Measurements from ENCODE around the gene EPHX1. TPM values are rescaled to one million over a fixed set of nuclear protein-coding genes. Genes with fewer than 3 reads are reported as not detected.

The EPHX1 gene
- polyA plus RNA-seq, 1 donor, result 51.2 TPM

DNA sequence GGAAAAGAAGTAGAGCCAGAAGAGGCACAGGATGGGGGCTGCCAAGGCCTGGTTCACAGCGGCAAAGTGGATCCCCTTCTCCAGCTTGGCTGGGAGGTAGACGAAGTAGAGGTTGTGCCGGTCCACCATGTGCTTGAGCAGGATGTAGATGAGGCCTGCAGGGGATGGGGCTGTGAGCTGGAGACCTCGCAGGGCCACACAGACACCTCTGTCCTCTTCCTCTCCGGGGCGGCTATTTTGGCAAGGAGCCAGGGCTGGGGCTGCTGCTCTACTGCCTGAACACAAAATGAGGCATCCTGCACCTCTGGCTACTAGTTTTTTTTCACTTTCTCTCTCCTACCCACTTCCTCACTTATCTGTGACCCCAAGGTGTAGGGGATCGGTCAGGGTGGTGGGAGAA, 40.0 kb downstream of the EPHX1 start:
- Histone ChIP-seq H3K9me3 (ENCODE audit: control insufficient read depth, low read depth, low read length) (no peaks in the 10 kb centered on the region), H3K27me3 (ENCODE audit: control insufficient read depth, insufficient read depth, low read length) (no peaks in the 10 kb centered on the region), H3K4me3 (ENCODE audit: low read length) (no peak overlapping the region), H3K4me1 (ENCODE audit: control insufficient read depth, insufficient read depth, low read length) (peaks cover 14% of the 10 kb centered on the region), H3K27ac (ENCODE audit: low read length) (no peak overlapping the region), H3K36me3 (ENCODE audit: control insufficient read depth, insufficient read depth, low read length) (peaks cover 87% of the 10 kb centered on the region)
- DNase-seq, result no peak
- WGBS (ENCODE audit: insufficient coverage, low lambda C conversion rate), result no CpG with 5 or more reads among the region's 7 CpGs

DNA sequence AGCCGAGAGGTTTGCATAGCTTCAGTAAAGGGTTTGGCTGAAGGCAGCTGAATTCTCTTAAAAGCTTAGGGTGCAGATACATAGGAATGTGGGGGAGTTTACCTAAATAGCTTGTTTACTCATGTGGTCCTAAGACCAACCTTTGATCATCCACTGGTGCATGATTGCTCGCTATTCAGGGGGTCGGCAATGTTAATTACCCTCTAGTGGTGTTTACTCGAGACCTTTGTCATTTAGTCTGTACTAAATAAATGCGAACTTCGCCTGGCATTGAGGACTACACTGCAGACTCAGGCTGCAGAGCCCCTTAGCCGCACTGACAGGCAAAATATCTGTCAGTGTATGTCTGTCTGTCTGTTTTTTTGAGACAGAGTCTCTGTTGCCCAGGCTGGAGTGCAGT, 40.4 kb downstream of the EPHX1 start:
- H3K27ac ChIP-seq (ENCODE audit: low read length), result no peak overlapping the region
- peaks cover 88% of the 10 kb centered on the region for H3K36me3 ChIP-seq (ENCODE audit: control insufficient read depth, insufficient read depth, low read length)
- WGBS (ENCODE audit: insufficient coverage, low lambda C conversion rate), result 100% methylated on average over 1 of the region's 7 CpGs
- DNase-seq, result no peak
- no peak overlapping the region for H3K4me3 ChIP-seq (ENCODE audit: low read length)
- H3K4me1 ChIP-seq (ENCODE audit: control insufficient read depth, insufficient read depth, low read length), result peaks cover 14% of the 10 kb centered on the region
- no peaks in the 10 kb centered on the region for H3K9me3 ChIP-seq (ENCODE audit: control insufficient read depth, low read depth, low read length)
- no peaks in the 10 kb centered on the region for H3K27me3 ChIP-seq (ENCODE audit: control insufficient read depth, insufficient read depth, low read length)

DNA sequence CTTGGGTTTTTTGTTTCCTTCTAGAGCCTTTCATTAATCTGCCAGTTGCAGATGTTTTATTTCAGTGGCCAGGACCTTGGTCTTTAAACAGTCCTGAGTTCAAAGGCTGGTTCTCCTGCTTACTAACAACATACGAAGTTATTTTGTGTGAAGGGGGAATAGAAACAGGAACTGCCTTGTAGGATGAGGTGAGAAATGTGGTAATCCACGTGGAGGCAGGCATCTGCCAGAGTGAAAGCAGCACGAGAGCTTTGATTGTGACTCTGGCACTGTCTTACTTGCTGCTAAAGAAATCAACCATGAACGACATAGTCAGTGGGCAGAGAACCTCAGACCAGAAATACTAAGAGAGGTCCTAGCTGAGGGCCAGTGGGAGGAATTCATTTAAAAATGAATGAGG, 41.9 kb downstream of the EPHX1 start:
- Histone ChIP-seq H3K4me1 (ENCODE audit: control insufficient read depth, insufficient read depth, low read length) (peaks cover 14% of the 10 kb centered on the region), H3K27ac (ENCODE audit: low read length) (no peak overlapping the region), H3K9me3 (ENCODE audit: control insufficient read depth, low read depth, low read length) (no peaks in the 10 kb centered on the region), H3K4me3 (ENCODE audit: low read length) (no peak overlapping the region), H3K27me3 (ENCODE audit: control insufficient read depth, insufficient read depth, low read length) (no peaks in the 10 kb centered on the region), H3K36me3 (ENCODE audit: control insufficient read depth, insufficient read depth, low read length) (peaks cover 88% of the 10 kb centered on the region)
- no peak for DNase-seq
- 93% methylated on average over 2 of the region's 4 CpGs for WGBS (ENCODE audit: insufficient coverage, low lambda C conversion rate)

DNA sequence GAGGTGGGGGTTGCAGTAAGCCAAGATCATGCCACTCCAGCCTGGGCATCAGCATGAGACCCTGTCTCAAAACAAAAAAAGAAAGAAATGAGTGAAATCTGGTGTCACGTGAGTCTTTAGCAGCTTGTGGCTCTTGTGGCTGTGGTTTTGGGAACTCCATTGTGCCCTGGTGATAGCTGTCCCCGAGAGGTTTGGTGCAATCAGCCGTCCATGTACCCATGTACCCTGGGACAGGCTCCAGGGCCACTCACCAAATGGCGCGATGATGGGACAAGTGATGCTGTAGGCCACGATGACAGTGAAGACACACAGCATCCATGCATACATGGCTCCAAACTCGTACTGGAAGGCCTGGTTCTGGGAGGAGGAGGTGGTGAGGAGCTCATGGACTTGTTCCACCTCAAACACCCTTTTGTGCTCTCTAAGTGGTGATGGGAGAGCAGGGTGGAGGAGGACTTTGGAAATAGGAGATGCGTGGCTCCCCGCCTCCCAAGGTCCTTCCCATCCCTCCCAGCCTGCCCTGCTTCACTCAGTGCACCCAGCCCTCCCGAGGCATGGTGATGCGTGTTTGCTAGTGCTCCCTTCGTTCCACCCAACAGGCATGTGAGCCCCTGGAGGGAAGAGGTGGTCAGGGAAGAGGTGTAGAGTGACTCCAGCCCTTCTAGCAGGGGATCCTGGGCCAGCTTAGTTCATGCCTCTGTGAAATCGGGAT, 42.6 kb downstream of the EPHX1 start:
- Histone ChIP-seq H3K27ac (ENCODE audit: low read length) (no peak overlapping the region), H3K36me3 (ENCODE audit: control insufficient read depth, insufficient read depth, low read length) (peaks cover 88% of the 10 kb centered on the region), H3K4me3 (ENCODE audit: low read length) (no peak overlapping the region), H3K27me3 (ENCODE audit: control insufficient read depth, insufficient read depth, low read length) (no peaks in the 10 kb centered on the region), H3K4me1 (ENCODE audit: control insufficient read depth, insufficient read depth, low read length) (peaks cover 12% of the 10 kb centered on the region), H3K9me3 (ENCODE audit: control insufficient read depth, low read depth, low read length) (no peaks in the 10 kb centered on the region)
- no peak for DNase-seq
- WGBS (ENCODE audit: insufficient coverage, low lambda C conversion rate), result no CpG with 5 or more reads among the region's 13 CpGs

DNA sequence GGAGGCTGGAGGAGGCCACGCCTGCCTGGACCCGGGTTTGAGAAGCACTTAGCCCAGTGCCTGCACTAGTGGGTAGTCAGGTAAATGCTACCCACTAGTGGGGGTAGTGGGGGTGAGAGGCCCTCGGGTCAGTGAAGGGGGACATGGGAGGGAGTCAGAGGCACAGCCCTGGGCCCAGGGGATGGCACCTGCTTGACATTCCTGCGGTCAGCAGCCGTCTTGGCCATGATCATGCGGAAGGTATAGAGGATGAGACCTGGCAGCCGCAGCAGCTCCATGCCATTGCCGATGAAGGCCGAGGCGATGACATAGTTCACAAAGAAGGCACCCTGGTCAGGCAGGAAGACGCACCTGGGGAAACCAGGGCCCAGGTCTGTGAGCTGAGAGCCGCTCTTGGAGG, 43.5 kb downstream of the EPHX1 start:
- no peak for DNase-seq
- peaks cover 6% of the 10 kb centered on the region for H3K4me1 ChIP-seq (ENCODE audit: control insufficient read depth, insufficient read depth, low read length)
- H3K27ac ChIP-seq (ENCODE audit: low read length), result no peak overlapping the region
- peaks cover 83% of the 10 kb centered on the region for H3K36me3 ChIP-seq (ENCODE audit: control insufficient read depth, insufficient read depth, low read length)
- no peaks in the 10 kb centered on the region for H3K9me3 ChIP-seq (ENCODE audit: control insufficient read depth, low read depth, low read length)
- no CpG with 5 or more reads among the region's 12 CpGs for WGBS (ENCODE audit: insufficient coverage, low lambda C conversion rate)
- no peak overlapping the region for H3K4me3 ChIP-seq (ENCODE audit: low read length)
- no peaks in the 10 kb centered on the region for H3K27me3 ChIP-seq (ENCODE audit: control insufficient read depth, insufficient read depth, low read length)

DNA sequence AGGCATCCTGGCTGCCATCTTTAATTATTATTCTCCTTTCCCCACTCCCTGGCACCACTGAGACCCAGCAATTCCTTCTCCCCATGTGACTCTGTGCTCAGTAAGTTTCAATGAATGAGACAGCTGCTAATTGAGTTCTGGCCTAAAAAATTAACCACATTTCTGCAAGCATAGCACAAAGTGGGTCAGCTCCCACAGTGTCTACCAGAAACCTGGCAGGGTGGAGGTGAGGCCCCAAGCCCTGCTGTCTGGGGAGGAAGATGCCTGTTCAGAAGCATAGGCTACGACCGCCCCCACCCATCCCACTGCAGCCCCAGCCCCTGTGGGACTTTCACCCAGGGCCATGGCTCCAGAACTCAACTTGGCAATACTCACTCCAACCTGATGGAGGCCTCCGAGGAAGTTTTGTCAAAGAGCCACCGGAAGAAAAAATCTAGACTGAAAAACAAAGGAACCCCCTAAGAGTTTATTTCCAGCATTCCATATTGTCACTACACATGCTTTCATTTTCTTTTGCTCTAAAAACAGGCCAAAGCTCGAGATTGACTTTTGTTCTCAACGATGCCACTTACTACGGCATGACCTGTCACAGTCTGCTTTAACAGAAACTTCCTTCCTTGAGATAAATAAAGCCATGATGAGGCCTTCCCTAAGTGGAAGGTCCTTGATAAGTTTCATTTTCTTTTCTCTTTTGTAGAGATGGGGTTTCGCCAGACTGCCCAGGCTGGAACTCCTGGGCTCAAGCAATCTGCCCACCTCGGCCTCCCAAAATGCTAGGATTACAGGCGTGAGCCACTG, 45.8 kb downstream of the EPHX1 start:
- Histone ChIP-seq H3K4me3 (ENCODE audit: low read length) (no peak overlapping the region), H3K27ac (ENCODE audit: low read length) (no peak overlapping the region), H3K36me3 (ENCODE audit: control insufficient read depth, insufficient read depth, low read length) (peaks cover 81% of the 10 kb centered on the region), H3K4me1 (ENCODE audit: control insufficient read depth, insufficient read depth, low read length) (peaks cover 4% of the 10 kb centered on the region), H3K27me3 (ENCODE audit: control insufficient read depth, insufficient read depth, low read length) (no peaks in the 10 kb centered on the region), H3K9me3 (ENCODE audit: control insufficient read depth, low read depth, low read length) (no peaks in the 10 kb centered on the region)
- WGBS (ENCODE audit: insufficient coverage, low lambda C conversion rate), result 50% methylated on average over 1 of the region's 10 CpGs
- DNase-seq, result peak in 1 of 2 donors; percentile 66

- Histone ChIP-seq H3K36me3 (ENCODE audit: control insufficient read depth, insufficient read depth, low read length) (peaks cover 85% of the 10 kb centered on the region), H3K27me3 (ENCODE audit: control insufficient read depth, insufficient read depth, low read length) (no peaks in the 10 kb centered on the region), H3K4me1 (ENCODE audit: control insufficient read depth, insufficient read depth, low read length) (peaks cover 4% of the 10 kb centered on the region), H3K4me3 (ENCODE audit: low read length) (no peak overlapping the region), H3K27ac (ENCODE audit: low read length) (no peak overlapping the region), H3K9me3 (ENCODE audit: control insufficient read depth, low read depth, low read length) (no peaks in the 10 kb centered on the region)
- no peak for DNase-seq
- no CpG with 5 or more reads among the region's 7 CpGs for WGBS (ENCODE audit: insufficient coverage, low lambda C conversion rate)
Observed at GRCh38 chr1:225857256-225857655, 47.3 kb downstream of the EPHX1 start.

- Histone ChIP-seq H3K4me1 (ENCODE audit: control insufficient read depth, insufficient read depth, low read length) (peaks cover 4% of the 10 kb centered on the region), H3K9me3 (ENCODE audit: control insufficient read depth, low read depth, low read length) (no peaks in the 10 kb centered on the region), H3K27ac (ENCODE audit: low read length) (no peak overlapping the region), H3K27me3 (ENCODE audit: control insufficient read depth, insufficient read depth, low read length) (no peaks in the 10 kb centered on the region), H3K36me3 (ENCODE audit: control insufficient read depth, insufficient read depth, low read length) (peaks cover 80% of the 10 kb centered on the region), H3K4me3 (ENCODE audit: low read length) (no peak overlapping the region)
- WGBS (ENCODE audit: insufficient coverage, low lambda C conversion rate), result no CpG with 5 or more reads among the region's 5 CpGs
- no peak for DNase-seq
Observed at GRCh38 chr1:225859151-225859550, 49.2 kb downstream of the EPHX1 start.

DNA sequence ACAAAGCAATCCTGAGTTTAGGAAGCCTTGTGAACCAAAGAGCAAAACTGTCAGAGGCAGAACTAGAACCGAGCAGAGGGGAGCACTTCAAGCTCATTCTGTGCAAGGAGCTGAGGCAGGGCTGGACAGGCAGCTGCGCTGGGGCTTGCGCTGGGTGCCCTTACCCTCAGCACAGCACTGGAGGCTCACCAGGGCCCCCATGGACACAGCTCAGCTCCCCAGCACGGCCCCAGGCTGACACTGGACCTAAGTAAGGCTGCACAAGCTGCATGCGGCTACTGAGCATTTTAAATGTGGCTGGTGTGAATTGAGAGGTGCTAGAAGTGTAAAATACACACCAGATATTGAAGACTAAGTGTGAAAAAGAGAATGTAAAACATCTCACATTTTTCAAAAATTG, 50.2 kb downstream of the EPHX1 start:
- Histone ChIP-seq H3K9me3 (ENCODE audit: control insufficient read depth, low read depth, low read length) (no peaks in the 10 kb centered on the region), H3K4me1 (ENCODE audit: control insufficient read depth, insufficient read depth, low read length) (peaks cover 10% of the 10 kb centered on the region), H3K4me3 (ENCODE audit: low read length) (no peak overlapping the region), H3K36me3 (ENCODE audit: control insufficient read depth, insufficient read depth, low read length) (peaks cover 76% of the 10 kb centered on the region), H3K27me3 (ENCODE audit: control insufficient read depth, insufficient read depth, low read length) (no peaks in the 10 kb centered on the region), H3K27ac (ENCODE audit: low read length) (no peak overlapping the region)
- no CpG with 5 or more reads among the region's 5 CpGs for WGBS (ENCODE audit: insufficient coverage, low lambda C conversion rate)
- no peak for DNase-seq

DNA sequence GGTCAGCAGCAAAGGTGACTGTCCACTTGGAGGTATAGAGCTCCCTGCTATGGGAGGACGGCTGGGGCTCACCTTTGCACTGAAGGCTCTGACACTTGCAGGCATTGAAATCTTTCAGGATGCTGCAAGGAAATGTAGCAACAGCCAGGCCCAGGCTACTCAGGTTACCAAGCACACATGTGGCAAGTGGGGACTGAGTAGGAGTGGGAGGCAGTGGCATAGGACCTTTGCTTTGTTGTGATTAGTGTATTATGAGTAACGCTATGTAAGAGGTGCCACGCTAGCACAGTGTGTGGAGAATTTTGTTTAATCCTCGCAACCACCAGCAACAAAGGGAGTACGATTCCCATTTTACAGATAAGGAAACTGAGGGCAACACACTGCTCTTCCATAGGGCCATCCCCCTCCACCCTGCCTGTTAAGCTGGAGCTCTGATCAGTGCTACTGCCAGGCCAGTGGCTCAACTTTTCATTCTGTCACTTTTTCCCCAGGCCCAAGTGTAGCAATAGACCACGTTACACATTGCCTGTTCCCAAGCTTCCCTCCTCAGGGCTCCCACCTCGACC, 51.0 kb downstream of the EPHX1 start:
- no peaks in the 10 kb centered on the region for H3K27me3 ChIP-seq (ENCODE audit: control insufficient read depth, insufficient read depth, low read length)
- H3K27ac ChIP-seq (ENCODE audit: low read length), result no peak overlapping the region
- H3K4me3 ChIP-seq (ENCODE audit: low read length), result no peak overlapping the region
- peaks cover 79% of the 10 kb centered on the region for H3K36me3 ChIP-seq (ENCODE audit: control insufficient read depth, insufficient read depth, low read length)
- 100% methylated on average over 1 of the region's 7 CpGs for WGBS (ENCODE audit: insufficient coverage, low lambda C conversion rate)
- no peaks in the 10 kb centered on the region for H3K9me3 ChIP-seq (ENCODE audit: control insufficient read depth, low read depth, low read length)
- peaks cover 15% of the 10 kb centered on the region for H3K4me1 ChIP-seq (ENCODE audit: control insufficient read depth, insufficient read depth, low read length)
- no peak for DNase-seq

All from large intestine (tissue), 3 donors.